HUES64 (cell line): ENCODE results near the gene DIRAS1.

Experiments used
- H3K27ac ChIP-seq: 2 replicates; pipeline ENCODE4 v1.7.0; 2013; ENCODE audit warnings: low read depth, low read length, inconsistent platforms
- H3K27me3 ChIP-seq: 2 replicates; pipeline ENCODE4 v1.6.1; 2013; ENCODE audit warnings: mild to moderate bottlenecking, low read length; ENCODE audit not compliant: insufficient read depth
- H3K36me3 ChIP-seq: 2 replicates; pipeline ENCODE4 v1.6.1; 2013; ENCODE audit warnings: mild to moderate bottlenecking, low read length; ENCODE audit not compliant: insufficient read depth
- H3K4me1 ChIP-seq: 2 replicates; pipeline ENCODE4 v1.6.1; 2013; ENCODE audit warnings: mild to moderate bottlenecking, low read length, moderate library complexity; ENCODE audit not compliant: insufficient read depth
- H3K4me3 ChIP-seq: 2 replicates; pipeline ENCODE4 v1.5.1; 2013; ENCODE audit warnings: mild to moderate bottlenecking, low read length, moderate library complexity
- H3K9ac ChIP-seq: 2 replicates; pipeline ENCODE4 v1.6.1; 2013; ENCODE audit warnings: mild to moderate bottlenecking, low read depth, low read length
- H3K9me3 ChIP-seq: 2 replicates; pipeline ENCODE4 v1.6.1; 2013; ENCODE audit warnings: low read depth, low read length; ENCODE audit not compliant: insufficient read depth
- WGBS: fragments of 150-250, 120-280 bp; methylation state at CpG from one replicate; pipeline ENCODE4 v1.1.7; 2013; ENCODE audit warnings: missing lambda C conversion rate; 5-methylcytosine and 5-hydroxymethylcytosine counted together

Gene DIRAS1

DNA sequence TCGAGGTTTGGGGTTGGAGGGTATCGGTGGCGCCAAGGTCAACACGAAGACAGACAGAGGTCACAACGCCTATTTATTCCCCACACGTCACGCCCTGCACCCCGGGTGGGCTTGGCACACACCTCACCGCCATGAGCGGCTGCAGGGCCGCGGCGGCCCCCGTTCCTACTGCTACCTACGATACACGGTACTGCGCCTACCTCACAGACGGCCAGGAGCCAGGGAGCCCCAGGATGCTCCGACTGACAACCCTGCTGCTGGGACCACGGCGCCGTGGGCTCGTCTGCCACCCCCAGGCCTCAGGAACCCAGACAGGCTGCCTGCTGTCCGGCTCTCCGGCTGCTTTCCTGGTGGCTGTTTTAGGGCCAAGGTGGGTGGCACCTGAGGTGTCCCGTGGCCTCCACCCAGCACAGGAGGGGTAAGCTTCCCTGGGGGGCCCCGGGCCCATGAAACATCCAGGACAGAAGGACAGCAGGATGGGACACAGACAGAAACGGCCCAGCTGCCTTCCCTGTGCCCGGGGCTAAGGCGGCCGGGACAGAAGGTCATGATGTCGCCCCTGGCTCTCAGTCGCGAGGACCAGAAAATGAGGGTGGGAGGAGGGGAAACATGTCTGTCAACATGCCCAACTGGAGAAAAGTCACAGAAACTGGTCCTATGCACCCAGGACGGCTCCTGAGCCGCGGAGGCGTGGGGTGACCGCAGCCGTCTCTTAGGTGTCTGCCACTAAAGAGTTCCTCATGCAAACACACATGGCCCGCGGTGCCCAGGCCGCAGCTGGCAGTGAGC is 33.7 kb upstream of the DIRAS1 start:
- Histone ChIP-seq H3K9ac (no peak overlapping the region), H3K27ac (no peak overlapping the region), H3K9me3 (no peaks in the 10 kb centered on the region), H3K4me3 (no peak overlapping the region), H3K4me1 (no peaks in the 10 kb centered on the region), H3K36me3 (peaks cover 63% of the 10 kb centered on the region), H3K27me3 (no peaks in the 10 kb centered on the region)
- 93% methylated on average over 43 of the region's 43 CpGs for WGBS

GRCh38 chr19:2751438-2751830 is 30.3 kb upstream of the DIRAS1 start:
- WGBS: 94% methylated on average over 21 of the region's 21 CpGs
- Histone ChIP-seq H3K27me3 (0 out of 2 replicates have a peak, but pooled peaks cover 4% of the 10 kb centered on the region), H3K36me3 (peaks cover 33% of the 10 kb centered on the region)

DNA sequence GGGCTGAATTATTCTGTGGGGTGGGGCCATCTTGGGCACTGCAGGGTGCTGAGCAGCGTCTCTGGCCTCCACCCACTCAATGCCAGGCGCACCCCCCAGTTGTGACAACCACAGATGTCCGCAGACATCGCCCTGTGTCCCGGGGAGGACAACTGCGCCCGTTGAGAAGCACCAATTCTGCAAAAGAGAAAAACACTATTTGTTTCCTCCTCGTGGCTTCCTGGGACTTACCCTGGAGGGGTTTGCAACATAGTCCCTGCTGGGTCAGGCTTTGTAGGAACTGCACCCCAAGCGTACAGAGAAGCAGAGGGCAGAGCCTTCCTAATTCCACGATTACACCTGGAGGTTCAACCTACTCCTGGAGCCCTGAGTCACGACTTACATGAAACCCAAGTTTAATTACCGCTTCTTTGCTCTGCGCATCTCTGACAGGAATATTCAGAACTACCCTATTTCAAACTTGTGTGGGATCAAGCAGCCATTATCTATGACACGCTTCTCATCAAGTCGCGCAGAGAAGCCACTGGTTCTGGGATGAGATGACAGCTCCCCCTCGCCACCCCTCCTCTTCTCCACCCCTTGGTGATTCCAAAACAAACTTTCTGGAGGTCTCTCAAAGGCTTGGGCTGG is 29.8 kb upstream of the DIRAS1 start:
- H3K27ac ChIP-seq: no peak overlapping the region
- WGBS: 88% methylated on average over 16 of the region's 17 CpGs
- no peak overlapping the region for H3K9ac ChIP-seq
- peaks cover 28% of the 10 kb centered on the region for H3K36me3 ChIP-seq
- H3K4me3 ChIP-seq: no peak overlapping the region
- H3K9me3 ChIP-seq: no peaks in the 10 kb centered on the region
- no peaks in the 10 kb centered on the region for H3K4me1 ChIP-seq
- peaks cover 6% of the 10 kb centered on the region; the same call in 1 of the 2 replicates for H3K27me3 ChIP-seq

More at GRCh38 chr19:2751438-2751830, 30.3 kb upstream of the DIRAS1 start:
- Histone ChIP-seq H3K9me3 (no peaks in the 10 kb centered on the region), H3K27ac (no peak overlapping the region), H3K4me3 (no peak overlapping the region), H3K4me1 (no peaks in the 10 kb centered on the region), H3K9ac (no peak overlapping the region)

- Histone ChIP-seq H3K27me3 (peaks cover 9% of the 10 kb centered on the region; the same call in 1 of the 2 replicates), H3K9me3 (no peaks in the 10 kb centered on the region)
- WGBS: 86% methylated on average over 7 of the region's 7 CpGs
These were observed 26.2 kb upstream of the DIRAS1 start for GRCh38 chr19:2747349-2747748.

DNA sequence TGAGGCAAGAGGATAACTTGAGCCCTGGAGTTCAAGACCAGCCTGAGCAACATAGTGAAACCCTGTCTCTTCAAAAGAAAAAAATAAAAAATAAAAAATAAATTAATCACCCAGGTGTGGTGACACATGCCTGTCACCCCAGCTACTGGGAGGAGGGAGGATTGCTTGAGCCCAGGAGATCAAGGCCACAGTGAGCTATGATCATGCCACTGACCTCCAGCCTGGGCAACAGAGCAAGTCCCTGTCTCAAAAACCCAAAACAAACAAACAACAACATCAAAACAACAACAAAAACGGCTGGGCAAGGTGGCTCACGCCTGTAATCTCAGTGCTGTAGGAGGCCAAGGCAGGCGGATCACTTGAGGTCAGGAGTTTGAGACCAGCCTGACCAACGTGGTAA is 22.9 kb upstream of the DIRAS1 start:
- Histone ChIP-seq H3K4me3 (no peak overlapping the region), H3K27ac (no peak overlapping the region), H3K36me3 (no peaks in the 10 kb centered on the region), H3K27me3 (peaks cover 13% of the 10 kb centered on the region; the same call in 1 of the 2 replicates), H3K9me3 (no peaks in the 10 kb centered on the region), H3K9ac (no peak overlapping the region), H3K4me1 (no peaks in the 10 kb centered on the region)
- 58% methylated on average over 4 of the region's 4 CpGs for WGBS

More at GRCh38 chr19:2747349-2747748, 26.2 kb upstream of the DIRAS1 start:
- H3K4me3 ChIP-seq: no peak overlapping the region
- no peaks in the 10 kb centered on the region for H3K36me3 ChIP-seq
- no peak overlapping the region for H3K27ac ChIP-seq
- H3K4me1 ChIP-seq: no peaks in the 10 kb centered on the region
- H3K9ac ChIP-seq: no peak overlapping the region

DNA sequence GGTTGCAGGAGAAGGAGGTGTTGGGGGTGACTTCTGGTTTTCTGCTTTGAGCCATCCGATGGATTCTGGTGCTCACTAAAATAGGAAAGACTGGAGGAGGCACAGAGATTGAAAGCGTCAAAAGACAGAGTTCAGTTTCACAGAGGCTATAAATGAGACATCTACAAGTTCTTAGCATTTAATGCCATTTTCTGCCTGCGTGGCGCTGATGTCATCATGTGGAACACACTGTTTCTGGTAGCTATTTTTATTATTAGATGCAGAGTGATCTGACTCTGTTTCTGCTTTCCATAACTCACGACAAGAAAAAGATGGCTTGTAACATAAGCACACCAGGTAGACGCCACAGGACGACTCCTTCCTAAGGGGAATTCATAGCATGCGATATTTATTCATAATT is 21.9 kb upstream of the DIRAS1 start:
- no peak overlapping the region for H3K4me3 ChIP-seq
- peaks cover 10% of the 10 kb centered on the region; the same call in 1 of the 2 replicates for H3K27me3 ChIP-seq
- H3K36me3 ChIP-seq: no peaks in the 10 kb centered on the region
- 72% methylated on average over 8 of the region's 8 CpGs for WGBS
- no peaks in the 10 kb centered on the region for H3K9me3 ChIP-seq
- H3K27ac ChIP-seq: no peak overlapping the region
- no peaks in the 10 kb centered on the region for H3K4me1 ChIP-seq
- H3K9ac ChIP-seq: no peak overlapping the region

GRCh38 chr19:2740314-2740656 is 19.1 kb upstream of the DIRAS1 start:
- Histone ChIP-seq H3K4me1 (no peaks in the 10 kb centered on the region), H3K4me3 (0 out of 2 replicates have a peak overlapping the region, but pooled peaks have one; percentile 17)

GRCh38 chr19:2739602-2740313 is 18.6 kb upstream of the DIRAS1 start, which contains the start of gene SLC39A3:
TSS of gene SLC39A3 (minus strand) at chr19:2740017. CDS start at chr19:2737257, 2,760 bp downstream.
- under 1% methylated on average over 64 of the region's 64 CpGs for WGBS
- Histone ChIP-seq H3K36me3 (peaks cover 25% of the 10 kb centered on the region), H3K4me3 (peak within 1 kb of the TSS; percentile 93), H3K9me3 (0 out of 2 replicates have a peak, but pooled peaks cover 6% of the 10 kb centered on the region), H3K9ac (peak within 1 kb of the TSS; percentile 61), H3K4me1 (no peaks in the 10 kb centered on the region), H3K27me3 (peaks cover 7% of the 10 kb centered on the region; the same call in 1 of the 2 replicates), H3K27ac (no peak within 1 kb of the TSS)

More at GRCh38 chr19:2740314-2740656, 19.1 kb upstream of the DIRAS1 start:
- H3K27ac ChIP-seq: no peak overlapping the region
- H3K9ac ChIP-seq: no peak overlapping the region
- WGBS: 52% methylated on average over 12 of the region's 13 CpGs
- H3K27me3 ChIP-seq: peaks cover 7% of the 10 kb centered on the region; the same call in 1 of the 2 replicates
- peaks cover 20% of the 10 kb centered on the region for H3K36me3 ChIP-seq
- H3K9me3 ChIP-seq: 0 out of 2 replicates have a peak, but pooled peaks cover 6% of the 10 kb centered on the region

DNA sequence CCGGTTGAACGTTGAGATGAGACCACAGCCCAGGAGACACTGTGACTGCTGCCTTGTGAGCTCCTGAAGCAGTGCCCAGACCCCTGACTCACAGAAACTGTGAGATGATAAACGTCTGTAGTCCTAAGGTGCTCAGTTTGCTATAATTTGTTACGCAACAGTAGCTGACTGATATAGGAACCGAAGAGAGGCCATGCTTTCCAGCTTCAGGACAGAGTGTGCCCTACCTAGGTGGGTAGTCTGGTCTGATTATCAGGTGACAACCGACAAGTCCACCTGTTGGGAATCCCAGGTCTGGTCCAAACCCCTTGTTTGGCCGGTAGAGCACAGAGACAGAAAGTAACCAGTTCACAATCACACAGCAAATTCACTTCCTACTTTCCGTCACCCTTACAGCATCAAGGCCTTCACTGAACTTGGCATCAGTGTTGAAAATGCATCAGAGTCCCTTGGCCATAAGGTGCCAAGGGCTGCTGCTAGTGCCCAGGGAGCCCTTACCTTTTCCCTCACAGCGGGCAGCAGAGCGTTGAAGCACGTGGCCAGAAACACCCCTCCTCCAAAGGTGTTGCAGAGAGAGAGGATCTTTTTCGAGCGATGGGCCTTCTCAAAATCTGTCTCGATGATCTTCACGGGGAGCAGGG is 15.5 kb upstream of the DIRAS1 start:
- 94% methylated on average over 15 of the region's 15 CpGs for WGBS
- peaks cover 32% of the 10 kb centered on the region for H3K36me3 ChIP-seq
- no peak overlapping the region for H3K9ac ChIP-seq
- H3K4me1 ChIP-seq: no peaks in the 10 kb centered on the region
- 0 out of 2 replicates have a peak, but pooled peaks cover 4% of the 10 kb centered on the region for H3K27me3 ChIP-seq
- no peak overlapping the region for H3K4me3 ChIP-seq
- H3K27ac ChIP-seq: no peak overlapping the region
- 0 out of 2 replicates have a peak, but pooled peaks cover 6% of the 10 kb centered on the region for H3K9me3 ChIP-seq

GRCh38 chr19:2735374-2735773 is 14.2 kb upstream of the DIRAS1 start:
- H3K9me3 ChIP-seq: 0 out of 2 replicates have a peak, but pooled peaks cover 6% of the 10 kb centered on the region
- no peak overlapping the region for H3K4me3 ChIP-seq
- H3K9ac ChIP-seq: no peak overlapping the region
- no peaks in the 10 kb centered on the region for H3K4me1 ChIP-seq
- H3K36me3 ChIP-seq: peaks cover 32% of the 10 kb centered on the region
- no peaks in the 10 kb centered on the region for H3K27me3 ChIP-seq
- WGBS: 96% methylated on average over 12 of the region's 12 CpGs
- no peak overlapping the region for H3K27ac ChIP-seq
